Measurements from ENCODE around the gene NAP1L3. TPM values are rescaled to one million over a fixed set of nuclear protein-coding genes. Genes with fewer than 3 reads are reported as not detected.

The NAP1L3 gene
- total and polyA plus RNA-seq, 2 donors from 2014 or later: 3.2 to 3.8 TPM

- no peak overlapping the region for H3K9ac ChIP-seq (ENCODE audit: low read length in 3 of 3)
- no peaks in the 10 kb centered on the region for H3K27me3 ChIP-seq (ENCODE audit: control insufficient read depth, insufficient read depth, low read length)
- no peak for TF ChIP-seq CTCF (IDR thresholded peaks at IDR 0.05; ENCODE audit: borderline replicate concordance, extremely low read depth, insufficient read depth)
- FAIRE-seq: no peak
- no peaks in the 10 kb centered on the region for H3K4me1 ChIP-seq (ENCODE audit: control insufficient read depth in 2 of 3, insufficient read depth in 2 of 3, low read depth in 1 of 3, low read length in 3 of 3)
- H3K9me3 ChIP-seq (ENCODE audit: control insufficient read depth in 2 of 3, insufficient read depth in 1 of 3, low read length in 3 of 3): no peaks in the 10 kb centered on the region
- no peaks in the 10 kb centered on the region for H3K36me3 ChIP-seq (ENCODE audit: control insufficient read depth in 2 of 3, insufficient read depth in 3 of 3, low read length in 3 of 3)
- no peak overlapping the region for H3K27ac ChIP-seq (ENCODE audit: low read depth in 2 of 2, low read length in 2 of 2)
- intact Hi-C loops (cut with DNase I): no loop called here
- H3K4me3 ChIP-seq (ENCODE audit: low read length in 3 of 3): no peak overlapping the region
- no peak for DNase-seq
Observed at GRCh38 chrX:93703701-93704100, 30.3 kb upstream of the NAP1L3 start.

GRCh38 chrX:93695981-93696380 is 22.6 kb upstream of the NAP1L3 start:
- no peaks in the 10 kb centered on the region for H3K4me1 ChIP-seq (ENCODE audit: control insufficient read depth in 2 of 3, insufficient read depth in 2 of 3, low read depth in 1 of 3, low read length in 3 of 3)
- no peak for DNase-seq
- no peak overlapping the region for H3K9ac ChIP-seq (ENCODE audit: low read length in 3 of 3)
- intact Hi-C loops (cut with DNase I): no loop called here
- TF ChIP-seq CTCF (IDR thresholded peaks at IDR 0.05; ENCODE audit: borderline replicate concordance, extremely low read depth, insufficient read depth): no peak
- no peak for FAIRE-seq
- H3K27me3 ChIP-seq (ENCODE audit: control insufficient read depth, insufficient read depth, low read length): no peaks in the 10 kb centered on the region
- no peak overlapping the region for H3K4me3 ChIP-seq (ENCODE audit: low read length in 3 of 3)
- H3K9me3 ChIP-seq (ENCODE audit: control insufficient read depth in 2 of 3, insufficient read depth in 1 of 3, low read length in 3 of 3): no peaks in the 10 kb centered on the region
- H3K27ac ChIP-seq (ENCODE audit: low read depth in 2 of 2, low read length in 2 of 2): no peak overlapping the region
- no peaks in the 10 kb centered on the region for H3K36me3 ChIP-seq (ENCODE audit: control insufficient read depth in 2 of 3, insufficient read depth in 3 of 3, low read length in 3 of 3)

GRCh38 chrX:93673869-93674271 is 492 bp upstream of the NAP1L3 start, which contains the start of gene FAM133A:
Gene FAM133A (plus strand): TSS chrX:93674206. CDS start chrX:93709420, 35,214 bp downstream.
- no peak for TF ChIP-seq CTCF (IDR thresholded peaks at IDR 0.05; ENCODE audit: borderline replicate concordance, extremely low read depth, insufficient read depth)
- FAIRE-seq: peak; percentile 80
- Histone ChIP-seq H3K9ac (ENCODE audit: low read length in 3 of 3) (peak within 1 kb of the TSS in 2 of 3 donors; percentile 12 to 55), H3K27ac (ENCODE audit: low read depth in 2 of 2, low read length in 2 of 2) (peak within 1 kb of the TSS; percentile 22 to 37), H3K4me1 (ENCODE audit: control insufficient read depth in 2 of 3, insufficient read depth in 2 of 3, low read depth in 1 of 3, low read length in 3 of 3) (no peaks in the 10 kb centered on the region), H3K4me3 (ENCODE audit: low read length in 3 of 3) (peak within 1 kb of the TSS; percentile 65 to 79 (median 73)), H3K27me3 (ENCODE audit: control insufficient read depth, insufficient read depth, low read length) (peaks cover 10% of the 10 kb centered on the region), H3K36me3 (ENCODE audit: control insufficient read depth in 2 of 3, insufficient read depth in 3 of 3, low read length in 3 of 3) (no peaks in the 10 kb centered on the region), H3K9me3 (ENCODE audit: control insufficient read depth in 2 of 3, insufficient read depth in 1 of 3, low read length in 3 of 3) (no peaks in the 10 kb centered on the region)
- DNase-seq: no peak
- intact Hi-C loops (cut with DNase I): no loop called here

GRCh38 chrX:93660575-93660974 is 12.8 kb downstream of the NAP1L3 start:
- Histone ChIP-seq H3K9ac (ENCODE audit: low read length in 3 of 3) (no peak overlapping the region), H3K4me3 (ENCODE audit: low read length in 3 of 3) (no peak overlapping the region), H3K4me1 (ENCODE audit: control insufficient read depth in 2 of 3, insufficient read depth in 2 of 3, low read depth in 1 of 3, low read length in 3 of 3) (no peaks in the 10 kb centered on the region), H3K9me3 (ENCODE audit: control insufficient read depth in 2 of 3, insufficient read depth in 1 of 3, low read length in 3 of 3) (no peaks in the 10 kb centered on the region), H3K27ac (ENCODE audit: low read depth in 2 of 2, low read length in 2 of 2) (no peak overlapping the region), H3K27me3 (ENCODE audit: control insufficient read depth, insufficient read depth, low read length) (no peaks in the 10 kb centered on the region), H3K36me3 (ENCODE audit: control insufficient read depth in 2 of 3, insufficient read depth in 3 of 3, low read length in 3 of 3) (no peaks in the 10 kb centered on the region)
- intact Hi-C loops (cut with DNase I): no loop called here
- DNase-seq (peak in 2 of 5 donors; percentile 0 to 51), FAIRE-seq (no peak)
- TF ChIP-seq CTCF (IDR thresholded peaks at IDR 0.05; ENCODE audit: borderline replicate concordance, extremely low read depth, insufficient read depth): no peak
